Upper lobe of right lung (tissue), 1 donor: Measurements from ENCODE around the gene CENPVL1. TPM values are rescaled to one million over a fixed set of nuclear protein-coding genes. Genes with fewer than 3 reads are reported as not detected.
"Not testable (repeated sequence)": the region's sequence is repeated elsewhere in the genome, so short reads cannot be mapped to it uniquely, and the experiment has no call there.

ENCODE experiments used
- ATAC-seq: fragments of 200-7000 bp; cut with Tn5 transposase; one replicate; pipeline ENCODE4 v1.9.1; 2020; ENCODE audit warnings: mild to moderate bottlenecking, moderate library complexity
- DNase-seq: peaks from one replicate; pipeline ENCODE4 v3.0.0-alpha.2; 2020
- H3K27ac ChIP-seq: fragments of 200-600 bp; one replicate; pipeline ENCODE4 v1.8.0; 2022
- H3K27me3 ChIP-seq: fragments of 200-600 bp; one replicate; pipeline ENCODE4 v1.8.0; 2022; ENCODE audit warnings: mild to moderate bottlenecking
- H3K36me3 ChIP-seq: fragments of 200-600 bp; one replicate; pipeline ENCODE4 v1.8.0; 2022
- H3K4me1 ChIP-seq: fragments of 200-600 bp; one replicate; pipeline ENCODE4 v1.8.0; 2022
- H3K4me3 ChIP-seq: fragments of 200-600 bp; one replicate; pipeline ENCODE4 v1.8.0; 2022; ENCODE audit warnings: mild to moderate bottlenecking
- H3K9me3 ChIP-seq: fragments of 200-600 bp; one replicate; pipeline ENCODE4 v1.8.0; 2022
- CTCF ChIP-seq: fragments of 200-600 bp; IDR thresholded peaks from one replicate; pipeline ENCODE4 v1.8.0; 2022; ENCODE audit warnings: antibody characterized with exemption
- intact Hi-C: fragments of 100-400 bp; cut with DNase I; formaldehyde crosslinking; loops from one replicate; pipeline ENCODE4 v1.11.0; 2022
- long read RNA-seq: library from polyadenylated mRNA; unstranded; transcript quantifications from one replicate; pipeline ENCODE4 v2.0.0, GENCODE V29; 2021
- total RNA-seq: library from RNA; stranded (reverse); fragmentation: NEBNext Ultra II Directional; extraction: Animal tissue kit (Norgen Biotek cat#: 25700); gene quantifications from one replicate; pipeline ENCODE4 v1.2.1, GENCODE V29; 2021
- donor health status: DM: no; HTN: yes; CAD: no; lungs with severe emphysema.

Gene CENPVL1
- total RNA-seq = not detected
- long read RNA-seq = 0 reads

GRCh38 chrX:51710277-51711164, at the start of gene CENPVL1:
Gene CENPVL1, plus strand, starts transcription at chrX:51710512. Its CDS starts 0 bp downstream, at chrX:51710512.
- H3K4me1 ChIP-seq, intact Hi-C loops, H3K27ac ChIP-seq, ATAC-seq, H3K9me3 ChIP-seq, H3K27me3 ChIP-seq, H3K36me3 ChIP-seq, H3K4me3 ChIP-seq, DNase-seq: not testable (repeated sequence)

DNA sequence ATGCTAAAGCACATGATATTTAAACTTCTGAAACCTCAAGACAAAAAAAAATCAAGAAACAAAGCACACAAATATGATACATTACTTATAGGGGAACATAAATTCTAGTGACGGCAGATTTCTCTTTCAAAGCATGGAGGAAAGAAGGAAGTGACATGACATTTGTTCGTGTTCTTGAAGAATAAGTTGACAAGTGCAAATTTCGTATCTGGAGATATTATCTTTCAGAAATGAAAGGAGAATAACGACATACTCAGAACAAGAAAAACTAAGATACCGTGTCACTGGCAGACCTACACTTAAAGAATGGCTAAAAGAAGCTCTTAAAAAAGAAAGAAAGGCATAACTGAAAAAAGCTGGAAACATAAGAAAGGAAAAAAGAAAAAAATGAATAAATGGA, 44.3 kb upstream of the CENPVL1 start:
- no peaks in the 10 kb centered on the region for H3K4me1 ChIP-seq
- no peaks in the 10 kb centered on the region for H3K27me3 ChIP-seq
- no peaks in the 10 kb centered on the region for H3K36me3 ChIP-seq
- intact Hi-C loops = no loop called here
- DNase-seq (no peak), ATAC-seq (no peak)
- H3K9me3 ChIP-seq = no peaks in the 10 kb centered on the region
- no peak for TF ChIP-seq CTCF
- H3K27ac ChIP-seq = no peak overlapping the region
- H3K4me3 ChIP-seq = no peak overlapping the region

GRCh38 chrX:51679689-51680433, 30.5 kb upstream of the CENPVL1 start:
- ATAC-seq, H3K27ac ChIP-seq, H3K4me3 ChIP-seq, intact Hi-C loops, H3K27me3 ChIP-seq, H3K36me3 ChIP-seq, DNase-seq, H3K9me3 ChIP-seq, H3K4me1 ChIP-seq: not testable (repeated sequence)

DNA sequence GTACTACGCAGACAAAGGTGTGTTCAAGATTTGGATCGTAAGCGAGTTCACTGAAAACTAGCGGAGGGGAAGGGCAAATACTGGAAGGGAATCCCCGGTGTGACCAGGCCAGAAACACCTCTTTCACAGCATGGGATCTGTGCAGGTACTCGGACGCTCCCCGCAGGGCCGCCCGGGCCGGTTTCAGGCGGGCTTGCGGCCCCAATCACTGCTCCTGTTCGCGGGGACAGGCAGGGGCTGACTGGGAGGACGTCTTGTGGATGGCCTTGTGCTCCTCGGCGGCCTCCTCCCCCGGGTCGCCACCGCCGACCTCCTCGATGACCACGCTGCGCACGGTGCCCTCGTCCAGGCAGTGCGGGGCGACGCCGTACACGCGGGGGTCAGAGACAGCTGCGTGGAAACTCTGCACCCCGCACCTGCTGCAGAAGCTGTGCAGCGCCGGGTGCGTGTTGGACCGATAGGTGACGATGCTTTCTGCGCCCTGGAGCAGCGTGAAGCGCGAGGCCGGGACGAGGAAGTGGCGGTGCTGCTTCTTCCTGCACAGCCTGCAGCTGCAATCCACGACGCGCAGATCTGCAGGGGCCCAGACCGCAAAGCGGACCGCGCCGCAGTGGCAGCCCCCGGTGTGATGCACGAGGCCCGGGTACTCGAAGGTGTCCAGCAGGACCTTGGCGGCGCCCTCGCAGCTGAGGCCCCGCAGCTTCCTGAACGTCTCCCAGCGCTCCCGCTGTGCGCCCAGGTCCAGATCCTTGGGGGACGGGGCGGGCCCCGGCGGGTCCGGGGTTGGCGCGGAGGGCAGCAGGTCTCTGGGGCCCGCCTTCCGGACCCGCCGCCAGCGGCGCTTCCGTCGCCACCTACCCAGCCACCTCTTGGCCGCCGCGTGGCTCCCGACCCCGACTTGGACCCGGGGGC, 28.2 kb upstream of the CENPVL1 start:
- intact Hi-C loops, DNase-seq, H3K4me1 ChIP-seq, H3K36me3 ChIP-seq, H3K9me3 ChIP-seq, H3K27ac ChIP-seq, H3K4me3 ChIP-seq, ATAC-seq, H3K27me3 ChIP-seq: not testable (repeated sequence)

DNA sequence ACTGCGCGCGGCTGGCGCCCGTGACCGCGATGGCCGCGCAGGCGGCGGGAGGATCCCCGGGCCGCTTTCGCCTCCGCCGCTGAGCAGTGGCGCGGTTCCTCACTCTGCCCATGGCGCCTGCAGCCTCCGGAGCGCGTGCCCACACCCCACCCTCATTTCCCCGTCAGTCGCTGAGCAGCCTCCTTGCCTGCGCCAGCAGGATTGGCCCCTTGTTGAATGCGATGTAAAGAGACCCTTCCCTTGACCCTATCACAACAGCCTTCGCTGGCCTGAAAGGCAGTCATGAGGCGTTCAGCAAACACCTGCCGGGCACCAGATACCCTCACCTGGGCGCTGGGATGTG, 27.6 kb upstream of the CENPVL1 start, which contains the start of gene CENPVL2:
TSS of gene CENPVL2 (minus strand) at position 112 of the 343 bp plus-strand sequence. CDS start at position 112, 0 bp downstream.
- H3K4me1 ChIP-seq, H3K27me3 ChIP-seq, DNase-seq, H3K27ac ChIP-seq, H3K36me3 ChIP-seq, H3K9me3 ChIP-seq, intact Hi-C loops, ATAC-seq, H3K4me3 ChIP-seq: not testable (repeated sequence)

DNA sequence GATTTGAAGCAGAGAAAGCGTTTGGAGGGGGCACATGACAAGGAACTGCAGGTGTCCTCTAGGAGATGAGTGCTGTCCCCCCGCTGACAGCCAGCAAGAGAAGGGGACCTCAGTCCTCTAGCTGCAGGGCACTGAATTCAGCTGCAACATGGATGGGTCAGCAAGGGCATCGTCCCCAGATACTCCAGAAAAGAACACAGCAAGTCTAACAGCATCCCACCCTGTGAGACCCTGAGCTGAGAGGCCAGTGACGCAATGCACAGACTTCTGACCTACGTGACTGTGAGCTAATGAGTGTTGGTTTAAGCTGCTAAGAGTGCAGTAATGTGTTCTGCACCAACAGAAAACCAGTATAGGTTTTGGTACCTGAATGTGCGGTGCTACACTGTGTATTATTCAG, 16.1 kb upstream of the CENPVL1 start:
- Histone ChIP-seq H3K4me3 (no peak overlapping the region), H3K27ac (no peak overlapping the region), H3K9me3 (no peaks in the 10 kb centered on the region), H3K36me3 (no peaks in the 10 kb centered on the region), H3K4me1 (no peaks in the 10 kb centered on the region), H3K27me3 (no peaks in the 10 kb centered on the region)
- intact Hi-C loops = no loop called here
- ATAC-seq (no peak), DNase-seq (no peak)
- no peak for TF ChIP-seq CTCF

- no peak overlapping the region for H3K27ac ChIP-seq
- no peak overlapping the region for H3K4me3 ChIP-seq
- no peak for DNase-seq
- TF ChIP-seq CTCF = no peak
- no peaks in the 10 kb centered on the region for H3K27me3 ChIP-seq
- H3K36me3 ChIP-seq = no peaks in the 10 kb centered on the region
- intact Hi-C loops = no loop called here
- H3K4me1 ChIP-seq = no peaks in the 10 kb centered on the region
- no peaks in the 10 kb centered on the region for H3K9me3 ChIP-seq
- ATAC-seq = no peak
Observed at GRCh38 chrX:51697397-51697796, 12.9 kb upstream of the CENPVL1 start.

GRCh38 chrX:51712943-51713647, 2.8 kb downstream of the CENPVL1 start:
- H3K36me3 ChIP-seq, intact Hi-C loops, H3K4me1 ChIP-seq, H3K27ac ChIP-seq, H3K9me3 ChIP-seq, H3K4me3 ChIP-seq, H3K27me3 ChIP-seq, DNase-seq, ATAC-seq: not testable (repeated sequence)
